Sigmoid colon (tissue), 4 donors: ENCODE measurements around the gene CPSF4.

ENCODE experiments used
- EP300 ChIP-seq, 4 donors: sonication (generic); formaldehyde crosslinking; IDR thresholded peaks; one replicate each; pipeline ENCODE4 v1.6.1; 2017; ENCODE audit warnings: antibody characterized with exemption in 4 of 4
- POLR2A ChIP-seq, 2 donors: fragments of 450-650 bp; IDR thresholded peaks; one replicate each; pipeline ENCODE4 v1.6.1; 2016; ENCODE audit warnings: antibody characterized with exemption in 2 of 2, mild to moderate bottlenecking in 2 of 2, moderate library complexity in 2 of 2
- POLR2AphosphoS5 ChIP-seq, 4 donors: sonication (generic); formaldehyde crosslinking; IDR thresholded peaks; one replicate each; pipeline ENCODE4 v1.6.1; 2017; ENCODE audit warnings: antibody characterized with exemption in 4 of 4
- TF ChIP-seq, protein P1 (sequence below), 4 experiments: fragments of 450-650 bp in 3 of 4; fragments of 200-600 bp in 1 of 4; IDR thresholded peaks; one replicate each; pipeline ENCODE4 v1.5.1; 2016 to 2019; ENCODE audit warnings: antibody characterized with exemption in 4 of 4, mild to moderate bottlenecking in 3 of 4, moderate library complexity in 2 of 4

DNA sequence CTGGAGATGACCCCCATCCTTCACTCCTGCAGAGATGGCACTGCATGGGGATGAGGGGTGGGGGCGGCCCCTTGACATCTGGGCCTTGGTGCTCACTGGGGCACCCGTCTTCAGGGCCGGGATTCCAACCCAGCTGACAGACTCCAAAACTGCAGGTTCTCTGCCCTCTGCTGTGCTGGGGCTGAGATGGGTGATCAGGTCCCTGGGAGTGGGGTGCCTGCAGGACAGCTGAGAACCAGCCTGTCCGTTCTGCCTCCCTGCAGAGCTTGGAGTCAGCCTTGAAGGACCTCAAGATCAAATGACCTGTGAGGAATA lies 44.6 kb upstream of the CPSF4 start:
- TF ChIP-seq POLR2A (IDR thresholded peaks at IDR 0.05) (no peak), EP300 (IDR thresholded peaks at IDR 0.05) (no peak), POLR2AphosphoS5 (IDR thresholded peaks at IDR 0.05) (no peak)
- TF ChIP-seq, protein P1, sequence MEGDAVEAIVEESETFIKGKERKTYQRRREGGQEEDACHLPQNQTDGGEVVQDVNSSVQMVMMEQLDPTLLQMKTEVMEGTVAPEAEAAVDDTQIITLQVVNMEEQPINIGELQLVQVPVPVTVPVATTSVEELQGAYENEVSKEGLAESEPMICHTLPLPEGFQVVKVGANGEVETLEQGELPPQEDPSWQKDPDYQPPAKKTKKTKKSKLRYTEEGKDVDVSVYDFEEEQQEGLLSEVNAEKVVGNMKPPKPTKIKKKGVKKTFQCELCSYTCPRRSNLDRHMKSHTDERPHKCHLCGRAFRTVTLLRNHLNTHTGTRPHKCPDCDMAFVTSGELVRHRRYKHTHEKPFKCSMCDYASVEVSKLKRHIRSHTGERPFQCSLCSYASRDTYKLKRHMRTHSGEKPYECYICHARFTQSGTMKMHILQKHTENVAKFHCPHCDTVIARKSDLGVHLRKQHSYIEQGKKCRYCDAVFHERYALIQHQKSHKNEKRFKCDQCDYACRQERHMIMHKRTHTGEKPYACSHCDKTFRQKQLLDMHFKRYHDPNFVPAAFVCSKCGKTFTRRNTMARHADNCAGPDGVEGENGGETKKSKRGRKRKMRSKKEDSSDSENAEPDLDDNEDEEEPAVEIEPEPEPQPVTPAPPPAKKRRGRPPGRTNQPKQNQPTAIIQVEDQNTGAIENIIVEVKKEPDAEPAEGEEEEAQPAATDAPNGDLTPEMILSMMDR (IDR thresholded peaks at IDR 0.05), result no peak
